ENCODE data around the gene ARID5B.

ARID5B gene

GRCh38 chr10:61903221-61903927 lies 1.9 kb downstream of the ARID5B start:
- DNase-seq, result peak in 46 of 56 donors; percentile 12 to 81 (median 48)

- DNase-seq, result no peak
Observed at GRCh38 chr10:61903928-61904344, 2.4 kb downstream of the ARID5B start.

GRCh38 chr10:61904733-61905725 lies 3.5 kb downstream of the ARID5B start:
- DNase-seq, result peak in 11 of 56 donors; percentile 2 to 34 (median 10)

DNA sequence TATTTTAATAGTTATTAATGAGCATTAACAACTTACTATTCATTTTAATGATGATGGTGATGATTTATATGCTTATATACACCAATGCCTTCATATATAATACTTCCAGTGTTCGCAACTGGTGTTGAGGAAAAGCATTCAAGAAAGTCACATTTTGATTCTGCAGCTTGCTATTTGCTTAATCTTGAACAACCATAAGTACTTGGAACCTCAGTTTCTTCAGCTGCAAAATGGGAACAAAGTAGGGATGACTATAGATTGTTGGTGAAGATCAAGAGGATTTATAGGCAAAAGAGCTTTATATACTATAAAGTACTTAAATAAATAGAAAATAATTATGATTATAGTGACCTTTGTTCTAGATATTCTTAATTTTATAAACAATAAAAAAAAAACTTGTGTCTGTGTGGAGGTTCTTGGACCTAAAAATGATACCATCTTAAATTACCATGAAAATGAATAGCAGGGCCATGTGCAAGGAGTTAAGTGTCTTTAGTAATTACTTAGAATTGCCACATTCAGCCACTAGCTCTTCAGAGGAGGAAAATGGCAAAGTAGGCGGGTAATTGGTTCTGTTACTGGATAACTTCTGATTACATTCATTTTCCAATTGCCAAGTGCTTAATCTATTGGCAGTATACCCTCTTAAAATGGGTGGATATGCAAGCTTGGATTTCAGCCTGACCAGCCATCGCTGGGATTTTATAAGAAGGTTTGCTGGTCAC lies 4.5 kb downstream of the ARID5B start:
- no peak for DNase-seq

DNA sequence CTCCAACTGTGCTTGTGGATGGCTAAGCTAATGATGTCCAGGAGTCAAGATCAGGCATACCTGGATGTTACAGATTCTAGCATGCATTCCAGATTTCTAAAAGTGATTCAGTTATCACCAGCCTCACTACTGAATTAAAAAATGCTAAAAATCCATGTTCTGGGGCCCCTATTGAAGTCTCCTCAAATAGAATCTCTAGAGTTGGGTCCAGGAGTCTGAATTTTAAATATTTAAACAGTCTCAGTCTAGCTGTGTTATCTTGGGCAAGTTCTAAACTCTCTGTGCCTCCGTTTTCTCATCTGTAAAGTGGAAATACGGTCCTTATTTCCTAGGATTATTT lies 5.0 kb downstream of the ARID5B start:
- DNase-seq, result no peak

DNA sequence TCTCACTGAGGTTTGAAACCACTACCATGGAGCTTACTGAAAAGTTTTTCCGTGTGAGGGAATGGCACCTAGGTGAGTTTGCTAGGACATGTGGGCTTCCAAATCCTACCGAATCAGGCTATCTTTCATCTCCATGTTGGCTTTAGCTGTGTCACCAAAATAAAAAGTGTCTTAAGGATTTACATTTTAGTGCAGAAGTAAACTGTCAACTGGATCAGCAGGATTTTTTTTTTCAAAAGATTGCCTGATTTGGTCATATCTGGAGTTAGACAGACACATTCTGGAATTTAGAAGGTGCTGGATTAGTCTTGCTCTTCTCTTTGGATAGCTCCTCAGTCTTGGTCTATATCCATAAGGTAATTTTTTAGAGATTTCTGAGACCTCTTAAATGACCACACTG lies 5.5 kb downstream of the ARID5B start:
- no peak for DNase-seq

- no peak for DNase-seq
Observed at GRCh38 chr10:61907587-61907986, 6.1 kb downstream of the ARID5B start.

DNA sequence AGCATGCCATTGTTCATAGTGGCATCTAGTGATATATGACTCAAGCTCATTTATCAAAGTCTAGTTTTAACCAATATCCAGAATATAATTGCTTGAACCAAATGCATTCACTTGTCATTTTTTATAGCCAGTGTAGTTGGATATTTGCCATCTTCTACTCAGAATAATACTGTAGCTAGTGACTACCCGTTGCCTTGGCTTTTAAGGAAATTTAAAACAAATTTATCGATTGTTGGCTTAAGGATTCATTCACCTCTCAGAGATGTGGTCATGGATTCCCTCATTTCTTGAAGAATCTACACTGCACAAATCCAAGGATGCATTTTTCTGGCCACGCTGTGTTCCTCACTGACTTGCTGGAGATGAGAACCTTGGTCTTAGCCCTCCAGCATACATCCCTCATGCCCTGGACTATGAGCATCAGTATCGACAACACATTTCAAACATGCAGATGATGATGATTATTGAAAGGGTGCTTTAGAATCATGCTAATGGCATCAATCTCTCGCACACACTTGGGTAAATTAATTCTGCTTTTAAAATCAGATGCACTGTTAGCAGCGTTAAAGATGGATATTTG lies 8.8 kb downstream of the ARID5B start:
- DNase-seq, result no peak

- no peak for DNase-seq
Observed at GRCh38 chr10:61910894-61911293, 9.4 kb downstream of the ARID5B start.

DNA sequence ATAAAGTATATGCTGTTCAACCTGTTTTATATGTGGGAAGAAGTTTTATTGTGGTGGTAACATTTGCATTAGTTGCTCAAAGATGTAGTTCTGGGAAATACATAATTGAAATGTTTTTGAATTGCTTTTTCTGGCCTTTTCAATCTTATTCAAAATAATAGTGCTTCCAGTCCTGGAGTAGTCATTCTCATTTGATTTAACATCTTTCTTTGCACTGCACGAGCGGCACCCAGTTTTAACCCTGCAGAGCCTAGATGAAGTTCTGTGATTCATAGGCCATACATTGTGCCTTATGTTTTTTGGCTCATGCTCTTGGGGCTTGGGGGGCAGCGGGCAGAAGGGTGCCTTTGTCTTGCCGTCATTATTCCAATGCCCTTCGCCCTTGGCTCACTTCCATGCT lies 9.9 kb downstream of the ARID5B start:
- peak in 1 of 56 donors; percentile 14 for DNase-seq

DNA sequence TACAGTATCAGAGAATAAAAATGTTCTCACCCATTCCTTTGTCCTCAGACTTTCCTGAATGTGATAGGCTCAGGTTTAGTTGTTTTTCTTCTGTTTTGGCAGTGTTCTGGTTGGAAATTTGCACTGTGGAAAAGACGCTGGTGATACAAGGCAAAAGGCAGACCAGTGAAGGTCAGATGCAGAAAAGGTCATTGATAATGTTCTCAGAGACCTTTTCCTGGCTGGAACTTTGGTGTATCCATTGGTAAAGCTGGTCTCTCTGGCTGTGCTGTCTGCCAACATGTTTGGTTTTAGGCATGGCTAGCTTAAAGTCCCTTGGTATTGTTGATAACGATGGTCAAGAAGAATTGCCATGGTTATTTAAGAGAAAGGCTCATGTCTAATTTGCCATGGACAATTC lies 11.5 kb downstream of the ARID5B start:
- no peak for DNase-seq

DNA sequence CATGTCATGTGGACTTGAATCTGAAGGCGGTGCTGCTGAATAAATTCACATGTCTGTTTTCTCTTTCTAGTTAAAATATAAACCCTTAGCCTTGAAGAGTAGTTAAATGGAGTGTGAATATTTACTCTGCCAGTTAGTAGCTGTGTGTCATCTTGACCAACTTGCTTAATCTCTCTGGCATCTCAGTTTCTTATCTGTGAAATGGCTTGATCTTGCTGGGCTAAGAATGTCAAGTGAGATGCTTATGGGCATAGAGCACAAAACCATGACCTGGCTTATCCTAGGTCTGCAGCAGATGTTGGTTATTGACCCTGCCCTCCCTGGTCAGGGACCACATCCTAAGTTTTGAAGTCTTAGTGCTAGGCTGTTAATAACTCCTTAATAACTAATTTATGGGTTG lies 16.6 kb downstream of the ARID5B start:
- no peak for DNase-seq

GRCh38 chr10:61918989-61919388 lies 17.5 kb downstream of the ARID5B start:
- DNase-seq, result no peak

- no peak for DNase-seq
Observed at GRCh38 chr10:61919646-61920215, 18.2 kb downstream of the ARID5B start.

DNA sequence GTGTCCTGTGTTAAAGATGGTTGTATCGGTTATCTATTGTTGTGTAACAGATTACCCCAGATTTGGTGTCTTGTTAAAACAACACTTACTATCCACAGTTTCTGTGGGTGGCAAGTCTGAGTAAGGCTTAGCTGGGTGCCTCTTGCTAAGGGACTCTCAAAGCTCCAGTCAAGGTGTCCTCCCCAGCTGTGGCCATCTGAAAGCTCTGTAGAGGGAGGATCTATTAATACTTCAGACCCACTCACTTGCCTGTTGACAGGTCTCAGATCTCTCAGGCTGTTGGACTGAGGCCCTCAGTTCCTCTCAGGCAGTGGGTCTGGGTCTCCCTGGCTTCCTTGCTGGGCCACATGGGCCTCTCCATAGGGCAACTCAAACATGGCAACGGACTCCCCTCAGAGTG lies 19.6 kb downstream of the ARID5B start:
- DNase-seq, result no peak

DNA sequence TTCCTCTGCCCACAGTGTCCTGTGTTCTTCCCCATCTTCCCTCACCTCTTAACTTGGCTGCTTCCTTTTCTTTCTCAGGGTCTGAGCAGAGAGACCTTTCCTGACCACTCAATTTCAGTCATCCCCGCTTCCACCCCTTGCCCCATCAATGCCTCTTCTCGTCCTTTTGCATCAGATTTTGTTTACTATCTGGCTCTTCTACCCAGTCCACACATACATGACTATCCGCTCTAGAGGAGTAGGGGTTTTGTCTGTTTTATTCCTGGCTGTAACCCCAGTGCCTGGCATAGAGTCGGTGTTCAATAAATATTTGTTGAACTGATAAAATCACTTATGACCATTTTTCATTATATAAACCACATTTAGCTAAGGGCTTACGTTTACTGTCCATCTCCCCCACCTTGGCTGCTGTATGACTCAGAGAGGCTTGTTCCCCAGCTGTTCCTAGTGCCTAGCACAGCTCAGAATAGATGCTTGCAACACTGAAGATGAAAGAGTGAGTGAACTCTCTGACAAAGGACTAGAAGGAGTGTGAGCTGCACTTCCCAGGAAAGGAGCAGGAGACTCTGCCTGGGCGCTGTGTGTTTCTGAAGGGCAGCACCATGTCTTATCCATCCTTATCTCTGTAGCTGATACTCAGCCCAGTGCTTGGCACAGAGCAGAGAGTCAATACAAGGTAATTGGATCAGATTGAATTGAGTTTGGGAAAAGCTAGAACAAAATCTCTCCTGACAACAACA lies 21.9 kb downstream of the ARID5B start:
- no peak for DNase-seq

GRCh38 chr10:61923950-61924274 lies 22.4 kb downstream of the ARID5B start:
- DNase-seq, result no peak

DNA sequence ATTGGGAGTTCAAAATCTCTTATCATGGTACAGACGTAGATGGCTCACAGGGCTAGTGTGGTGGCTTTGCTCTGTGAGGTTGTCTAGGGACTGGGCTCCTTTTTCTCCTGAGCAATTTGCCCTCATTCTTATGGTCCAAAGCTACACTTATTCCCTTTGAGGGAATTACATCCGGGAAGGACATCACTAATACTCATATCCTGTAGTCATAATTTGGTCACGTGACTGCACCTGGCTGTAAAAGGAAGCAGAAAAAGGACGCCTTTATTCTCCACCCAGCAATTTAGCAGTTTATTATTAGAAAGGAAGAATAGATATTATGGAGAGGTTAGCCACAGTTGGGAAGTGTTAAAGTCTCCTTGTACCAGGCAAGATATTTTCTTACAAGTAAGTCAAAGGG lies 28.1 kb downstream of the ARID5B start:
- DNase-seq, result no peak

- DNase-seq, result no peak
Observed at GRCh38 chr10:61931620-61932332, 30.3 kb downstream of the ARID5B start.

All from amygdala (tissue), 56 donors.